Measurements from ENCODE around the gene CCR7. TPM values are rescaled to one million over a fixed set of nuclear protein-coding genes. Genes with fewer than 3 reads are reported as not detected.

The CCR7 gene
- total and polyA plus RNA-seq, 2 of the 13 experiments (the other 11 are each of a cell fraction or from before 2014, with no cell fraction given) = 0.04 to 0.53 TPM

DNA sequence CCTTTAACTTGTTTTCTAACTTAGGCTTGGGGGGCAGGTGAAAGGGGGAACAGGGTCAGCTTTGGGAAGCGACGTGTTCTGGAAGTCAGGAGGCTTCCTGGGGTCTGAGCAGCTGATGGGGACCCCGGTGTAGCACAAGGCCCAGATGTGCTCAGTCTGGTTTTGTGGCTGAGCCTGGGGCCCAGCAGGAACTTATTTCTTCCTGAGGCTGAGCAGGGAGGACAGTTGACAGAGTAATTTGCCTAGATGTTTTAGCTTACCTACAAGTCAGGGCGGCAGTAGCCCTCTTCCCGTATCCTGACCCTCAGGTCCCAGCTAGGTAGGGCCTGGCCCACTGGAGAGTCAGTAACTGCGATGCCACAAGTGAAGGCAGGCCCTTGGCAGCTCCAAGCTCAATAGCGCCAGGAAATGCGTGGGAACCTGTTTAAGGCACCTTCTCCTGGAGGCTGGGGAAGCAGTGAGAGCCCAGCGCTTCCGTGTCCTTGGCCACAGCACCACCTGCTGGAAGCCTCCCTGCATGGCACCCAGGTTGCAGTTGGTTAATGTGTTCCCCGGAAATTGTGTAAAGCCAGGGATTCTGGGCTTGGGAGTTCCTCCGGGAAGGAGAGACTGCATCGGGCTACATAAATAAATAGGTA is 5.2 kb downstream of the CCR7 start (continued):
- TF ChIP-seq, protein P1, sequence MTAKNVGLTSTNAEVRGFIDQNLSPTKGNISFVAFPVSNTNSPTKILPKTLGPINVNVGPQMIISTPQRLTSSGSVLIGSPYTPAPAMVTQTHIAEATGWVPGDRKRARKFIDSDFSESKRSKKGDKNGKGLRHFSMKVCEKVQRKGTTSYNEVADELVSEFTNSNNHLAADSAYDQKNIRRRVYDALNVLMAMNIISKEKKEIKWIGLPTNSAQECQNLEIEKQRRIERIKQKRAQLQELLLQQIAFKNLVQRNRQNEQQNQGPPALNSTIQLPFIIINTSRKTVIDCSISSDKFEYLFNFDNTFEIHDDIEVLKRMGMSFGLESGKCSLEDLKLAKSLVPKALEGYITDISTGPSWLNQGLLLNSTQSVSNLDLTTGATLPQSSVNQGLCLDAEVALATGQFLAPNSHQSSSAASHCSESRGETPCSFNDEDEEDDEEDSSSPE (CRISPR knock-in tag; IDR thresholded peaks at IDR 0.05) = 0 out of 2 replicates have a peak, but pooled peaks have one; percentile 35
- TF ChIP-seq IRF2 (CRISPR knock-in tag; IDR thresholded peaks at IDR 0.05) (peak; percentile 97), ZNF496 (CRISPR knock-in tag; IDR thresholded peaks at IDR 0.05; ENCODE audit: insufficient replicate concordance) (no peak), MIER3 (CRISPR knock-in tag; IDR thresholded peaks at IDR 0.05; ENCODE audit: borderline replicate concordance) (peak; percentile 77; the same call in 1 of the 2 replicates), SIX1 (CRISPR knock-in tag; IDR thresholded peaks at IDR 0.05; ENCODE audit: borderline replicate concordance) (peak; percentile 50; the same call in 1 of the 2 replicates), IKZF4 (CRISPR knock-in tag; IDR thresholded peaks at IDR 0.05; ENCODE audit: borderline replicate concordance, low read depth, not compliant biosample characterization) (no peak), NFYC (CRISPR knock-in tag; IDR thresholded peaks at IDR 0.05) (no peak), KLF16 (CRISPR knock-in tag; IDR thresholded peaks at IDR 0.05) (peak in 1 of 2 experiments; percentile 93; a peak in 2 of 4 replicates), SIX4 (CRISPR knock-in tag; IDR thresholded peaks at IDR 0.05) (peak; percentile 18; the same call in 1 of the 2 replicates), ZNF292 (CRISPR knock-in tag; IDR thresholded peaks at IDR 0.05; ENCODE audit: borderline replicate concordance, low read depth) (0 out of 2 replicates have a peak, but pooled peaks have one; percentile 53), ATM (IDR thresholded peaks at IDR 0.05; ENCODE audit: borderline replicate concordance) (no peak), NFE2L1 (CRISPR knock-in tag; IDR thresholded peaks at IDR 0.05; ENCODE audit: borderline replicate concordance) (no peak), SRSF4 (IDR thresholded peaks at IDR 0.05; ENCODE audit: low read depth, low read length, poor library complexity, severe bottlenecking) (no peak), HDAC6 (IDR thresholded peaks at IDR 0.05; ENCODE audit: low read depth, low read length) (no peak), NONO (IDR thresholded peaks at IDR 0.05) (no peak), NONO (CRISPR knock-in tag; conservative IDR thresholded peaks at IDR 0.05) (peak; percentile 85), SP4 (CRISPR knock-in tag; IDR thresholded peaks at IDR 0.05) (peak; percentile 69; the same call in 1 of the 2 replicates), ZNF225 (CRISPR knock-in tag; IDR thresholded peaks at IDR 0.05) (no peak)
- TF ChIP-seq, protein P2, sequence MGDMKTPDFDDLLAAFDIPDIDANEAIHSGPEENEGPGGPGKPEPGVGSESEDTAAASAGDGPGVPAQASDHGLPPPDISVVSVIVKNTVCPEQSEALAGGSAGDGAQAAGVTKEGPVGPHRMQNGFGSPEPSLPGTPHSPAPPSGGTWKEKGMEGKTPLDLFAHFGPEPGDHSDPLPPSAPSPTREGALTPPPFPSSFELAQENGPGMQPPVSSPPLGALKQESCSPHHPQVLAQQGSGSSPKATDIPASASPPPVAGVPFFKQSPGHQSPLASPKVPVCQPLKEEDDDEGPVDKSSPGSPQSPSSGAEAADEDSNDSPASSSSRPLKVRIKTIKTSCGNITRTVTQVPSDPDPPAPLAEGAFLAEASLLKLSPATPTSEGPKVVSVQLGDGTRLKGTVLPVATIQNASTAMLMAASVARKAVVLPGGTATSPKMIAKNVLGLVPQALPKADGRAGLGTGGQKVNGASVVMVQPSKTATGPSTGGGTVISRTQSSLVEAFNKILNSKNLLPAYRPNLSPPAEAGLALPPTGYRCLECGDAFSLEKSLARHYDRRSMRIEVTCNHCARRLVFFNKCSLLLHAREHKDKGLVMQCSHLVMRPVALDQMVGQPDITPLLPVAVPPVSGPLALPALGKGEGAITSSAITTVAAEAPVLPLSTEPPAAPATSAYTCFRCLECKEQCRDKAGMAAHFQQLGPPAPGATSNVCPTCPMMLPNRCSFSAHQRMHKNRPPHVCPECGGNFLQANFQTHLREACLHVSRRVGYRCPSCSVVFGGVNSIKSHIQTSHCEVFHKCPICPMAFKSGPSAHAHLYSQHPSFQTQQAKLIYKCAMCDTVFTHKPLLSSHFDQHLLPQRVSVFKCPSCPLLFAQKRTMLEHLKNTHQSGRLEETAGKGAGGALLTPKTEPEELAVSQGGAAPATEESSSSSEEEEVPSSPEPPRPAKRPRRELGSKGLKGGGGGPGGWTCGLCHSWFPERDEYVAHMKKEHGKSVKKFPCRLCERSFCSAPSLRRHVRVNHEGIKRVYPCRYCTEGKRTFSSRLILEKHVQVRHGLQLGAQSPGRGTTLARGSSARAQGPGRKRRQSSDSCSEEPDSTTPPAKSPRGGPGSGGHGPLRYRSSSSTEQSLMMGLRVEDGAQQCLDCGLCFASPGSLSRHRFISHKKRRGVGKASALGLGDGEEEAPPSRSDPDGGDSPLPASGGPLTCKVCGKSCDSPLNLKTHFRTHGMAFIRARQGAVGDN (CRISPR knock-in tag; IDR thresholded peaks at IDR 0.05) = peak; percentile 89
- TF ChIP-seq, protein P3, sequence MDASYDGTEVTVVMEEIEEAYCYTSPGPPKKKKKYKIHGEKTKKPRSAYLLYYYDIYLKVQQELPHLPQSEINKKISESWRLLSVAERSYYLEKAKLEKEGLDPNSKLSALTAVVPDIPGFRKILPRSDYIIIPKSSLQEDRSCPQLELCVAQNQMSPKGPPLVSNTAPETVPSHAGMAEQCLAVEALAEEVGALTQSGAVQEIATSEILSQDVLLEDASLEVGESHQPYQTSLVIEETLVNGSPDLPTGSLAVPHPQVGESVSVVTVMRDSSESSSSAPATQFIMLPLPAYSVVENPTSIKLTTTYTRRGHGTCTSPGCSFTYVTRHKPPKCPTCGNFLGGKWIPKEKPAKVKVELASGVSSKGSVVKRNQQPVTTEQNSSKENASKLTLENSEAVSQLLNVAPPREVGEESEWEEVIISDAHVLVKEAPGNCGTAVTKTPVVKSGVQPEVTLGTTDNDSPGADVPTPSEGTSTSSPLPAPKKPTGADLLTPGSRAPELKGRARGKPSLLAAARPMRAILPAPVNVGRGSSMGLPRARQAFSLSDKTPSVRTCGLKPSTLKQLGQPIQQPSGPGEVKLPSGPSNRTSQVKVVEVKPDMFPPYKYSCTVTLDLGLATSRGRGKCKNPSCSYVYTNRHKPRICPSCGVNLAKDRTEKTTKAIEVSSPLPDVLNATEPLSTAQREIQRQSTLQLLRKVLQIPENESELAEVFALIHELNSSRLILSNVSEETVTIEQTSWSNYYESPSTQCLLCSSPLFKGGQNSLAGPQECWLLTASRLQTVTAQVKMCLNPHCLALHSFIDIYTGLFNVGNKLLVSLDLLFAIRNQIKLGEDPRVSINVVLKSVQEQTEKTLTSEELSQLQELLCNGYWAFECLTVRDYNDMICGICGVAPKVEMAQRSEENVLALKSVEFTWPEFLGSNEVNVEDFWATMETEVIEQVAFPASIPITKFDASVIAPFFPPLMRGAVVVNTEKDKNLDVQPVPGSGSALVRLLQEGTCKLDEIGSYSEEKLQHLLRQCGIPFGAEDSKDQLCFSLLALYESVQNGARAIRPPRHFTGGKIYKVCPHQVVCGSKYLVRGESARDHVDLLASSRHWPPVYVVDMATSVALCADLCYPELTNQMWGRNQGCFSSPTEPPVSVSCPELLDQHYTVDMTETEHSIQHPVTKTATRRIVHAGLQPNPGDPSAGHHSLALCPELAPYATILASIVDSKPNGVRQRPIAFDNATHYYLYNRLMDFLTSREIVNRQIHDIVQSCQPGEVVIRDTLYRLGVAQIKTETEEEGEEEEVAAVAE (CRISPR knock-in tag; IDR thresholded peaks at IDR 0.05; ENCODE audit: borderline replicate concordance) = peak; percentile 86
